ENCODE data around the gene LEMD2. TPM values are rescaled to one million over a fixed set of nuclear protein-coding genes. Genes with fewer than 3 reads are reported as not detected.
A peak's percentile ranks its signal among the peaks of the same experiment; 100 is the strongest.

Gene LEMD2
- total RNA-seq, 4 donors from 2014 or later, result 31.0 to 83.3 (median 37.6) TPM

DNA sequence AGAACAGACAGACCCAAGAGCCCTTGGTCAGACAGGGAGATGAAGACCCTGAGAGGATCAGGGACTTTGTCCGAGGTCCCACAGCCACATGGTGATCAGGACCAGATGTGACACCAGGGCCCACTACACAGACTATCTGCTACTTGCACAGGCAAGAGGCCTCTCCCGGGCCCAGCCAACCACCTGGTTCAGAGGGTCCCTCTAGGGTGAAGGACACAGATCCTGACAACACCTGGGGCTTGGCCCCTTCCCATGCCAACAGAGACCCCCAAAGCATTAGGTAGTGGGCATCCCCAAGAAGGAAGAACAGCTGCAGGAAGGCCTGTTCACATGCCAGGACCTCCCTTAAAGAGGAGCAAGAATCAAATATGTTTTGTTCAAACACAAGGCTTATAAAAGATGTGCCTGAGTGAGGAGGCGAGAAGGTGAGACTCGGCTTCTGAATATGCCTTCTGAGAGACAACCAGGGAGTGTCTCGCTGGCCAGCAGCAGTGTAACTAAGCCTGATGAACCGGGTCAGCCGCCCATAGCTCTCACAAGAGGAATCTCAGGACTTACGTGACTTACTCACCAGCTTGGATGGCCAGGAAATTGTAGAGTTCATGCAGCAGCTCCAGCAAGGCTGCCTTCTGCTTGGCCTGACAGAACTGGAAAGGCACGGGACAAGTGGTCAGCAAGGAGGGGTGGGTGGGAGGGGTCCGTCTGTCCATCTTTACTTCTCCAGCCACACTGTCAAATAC, 5.0 kb downstream of the LEMD2 start:
- peaks cover 8 to 19% of the 10 kb centered on the region in 2 donors for H3K4me1 ChIP-seq
- intact Hi-C loops (cut with DNase I; ENCODE audit: low total_unique reads), result no loop called here
- TF ChIP-seq, protein P1, sequence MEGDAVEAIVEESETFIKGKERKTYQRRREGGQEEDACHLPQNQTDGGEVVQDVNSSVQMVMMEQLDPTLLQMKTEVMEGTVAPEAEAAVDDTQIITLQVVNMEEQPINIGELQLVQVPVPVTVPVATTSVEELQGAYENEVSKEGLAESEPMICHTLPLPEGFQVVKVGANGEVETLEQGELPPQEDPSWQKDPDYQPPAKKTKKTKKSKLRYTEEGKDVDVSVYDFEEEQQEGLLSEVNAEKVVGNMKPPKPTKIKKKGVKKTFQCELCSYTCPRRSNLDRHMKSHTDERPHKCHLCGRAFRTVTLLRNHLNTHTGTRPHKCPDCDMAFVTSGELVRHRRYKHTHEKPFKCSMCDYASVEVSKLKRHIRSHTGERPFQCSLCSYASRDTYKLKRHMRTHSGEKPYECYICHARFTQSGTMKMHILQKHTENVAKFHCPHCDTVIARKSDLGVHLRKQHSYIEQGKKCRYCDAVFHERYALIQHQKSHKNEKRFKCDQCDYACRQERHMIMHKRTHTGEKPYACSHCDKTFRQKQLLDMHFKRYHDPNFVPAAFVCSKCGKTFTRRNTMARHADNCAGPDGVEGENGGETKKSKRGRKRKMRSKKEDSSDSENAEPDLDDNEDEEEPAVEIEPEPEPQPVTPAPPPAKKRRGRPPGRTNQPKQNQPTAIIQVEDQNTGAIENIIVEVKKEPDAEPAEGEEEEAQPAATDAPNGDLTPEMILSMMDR (IDR thresholded peaks at IDR 0.05), result no peak
- TF ChIP-seq POLR2A (IDR thresholded peaks at IDR 0.05), result no peak

DNA sequence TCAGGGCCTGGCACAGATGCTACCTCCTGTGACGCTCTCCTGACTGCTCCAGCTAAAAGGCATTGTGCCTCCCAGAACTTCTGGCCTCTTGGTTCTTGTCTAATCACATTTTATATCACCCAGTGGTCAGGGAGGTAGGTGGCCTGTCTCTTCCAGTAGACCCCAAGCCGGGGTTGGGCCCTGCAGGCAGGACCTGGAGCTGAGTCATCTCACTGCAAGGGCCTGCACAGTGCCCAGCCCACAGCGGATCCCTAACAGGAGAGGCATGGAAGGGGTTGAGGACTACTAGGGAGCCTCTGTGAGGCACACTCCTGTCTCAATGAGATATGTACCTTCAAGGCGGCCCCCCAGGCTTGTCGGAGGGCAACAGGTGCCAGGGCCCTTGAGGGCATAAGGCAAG, 6.4 kb downstream of the LEMD2 start:
- H3K27ac ChIP-seq, result no peak overlapping the region
- no peak for TF ChIP-seq POLR2A (IDR thresholded peaks at IDR 0.05)
- TF ChIP-seq, protein P1 (IDR thresholded peaks at IDR 0.05), result no peak
- no peak overlapping the region for H3K4me3 ChIP-seq
- no peaks in the 10 kb centered on the region for H3K27me3 ChIP-seq
- intact Hi-C loops (cut with DNase I; ENCODE audit: low total_unique reads), result no loop called here
- H3K4me1 ChIP-seq, result peaks cover 8 to 15% of the 10 kb centered on the region in 2 donors
- no peaks in the 10 kb centered on the region for H3K9me3 ChIP-seq
- DNase-seq, result no peak
- H3K36me3 ChIP-seq, result no peaks in the 10 kb centered on the region

More for the DNA sequence above, 5.0 kb downstream of the LEMD2 start:
- Histone ChIP-seq H3K27ac (no peak overlapping the region), H3K27me3 (no peaks in the 10 kb centered on the region), H3K4me3 (no peak overlapping the region), H3K36me3 (no peaks in the 10 kb centered on the region), H3K9me3 (no peaks in the 10 kb centered on the region)
- no peak for DNase-seq

DNA sequence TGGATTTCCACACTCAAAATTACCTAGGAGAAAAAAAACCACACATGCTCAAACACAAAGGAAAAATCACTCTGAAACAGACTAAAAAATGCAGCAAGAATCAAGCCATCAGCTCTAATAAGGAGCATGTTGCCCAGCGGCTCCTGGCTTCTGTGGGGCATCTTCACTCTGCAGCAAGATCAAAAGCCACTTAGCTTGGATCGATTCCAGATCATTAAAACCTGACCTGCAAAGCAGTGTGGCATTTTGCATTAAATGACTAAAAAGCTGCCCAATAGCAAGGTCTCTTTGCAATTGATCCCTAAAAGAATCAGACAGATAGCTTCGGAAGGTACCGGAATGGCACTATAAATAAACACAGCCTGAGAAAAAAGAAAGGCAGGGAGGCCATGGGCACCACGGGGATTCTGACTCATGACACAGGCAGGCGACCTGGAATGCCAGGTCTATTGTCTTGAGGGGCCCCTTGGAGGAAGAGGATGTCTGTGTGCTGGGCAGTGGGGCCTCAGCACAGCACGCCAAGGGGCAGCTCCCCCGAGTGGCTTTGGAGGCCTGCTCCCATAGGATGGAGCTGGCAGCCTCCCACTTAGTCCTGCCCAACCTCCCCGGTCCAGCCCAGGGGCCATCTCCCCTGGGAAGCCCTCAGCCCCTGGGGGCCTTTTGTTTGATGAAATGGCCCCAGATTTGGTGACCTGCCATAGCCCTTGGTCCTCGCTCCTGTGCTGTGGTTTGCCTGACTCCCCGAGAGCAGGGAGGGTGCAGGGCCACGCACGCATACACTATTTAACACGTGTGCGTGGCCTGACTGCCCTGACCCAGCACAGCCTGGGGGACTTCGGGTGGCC, 7.6 kb downstream of the LEMD2 start:
- TF ChIP-seq, protein P1 (IDR thresholded peaks at IDR 0.05), result no peak
- TF ChIP-seq POLR2A (IDR thresholded peaks at IDR 0.05), result no peak
- no peaks in the 10 kb centered on the region for H3K9me3 ChIP-seq
- intact Hi-C loops (cut with DNase I; ENCODE audit: low total_unique reads), result no loop called here
- peak overlapping the region in 1 of 2 donors; percentile 15 for H3K27ac ChIP-seq
- peaks cover 0 to 14% of the 10 kb centered on the region in 2 donors for H3K4me1 ChIP-seq
- no peak overlapping the region for H3K4me3 ChIP-seq
- DNase-seq, result no peak
- H3K36me3 ChIP-seq, result no peaks in the 10 kb centered on the region
- no peaks in the 10 kb centered on the region for H3K27me3 ChIP-seq

DNA sequence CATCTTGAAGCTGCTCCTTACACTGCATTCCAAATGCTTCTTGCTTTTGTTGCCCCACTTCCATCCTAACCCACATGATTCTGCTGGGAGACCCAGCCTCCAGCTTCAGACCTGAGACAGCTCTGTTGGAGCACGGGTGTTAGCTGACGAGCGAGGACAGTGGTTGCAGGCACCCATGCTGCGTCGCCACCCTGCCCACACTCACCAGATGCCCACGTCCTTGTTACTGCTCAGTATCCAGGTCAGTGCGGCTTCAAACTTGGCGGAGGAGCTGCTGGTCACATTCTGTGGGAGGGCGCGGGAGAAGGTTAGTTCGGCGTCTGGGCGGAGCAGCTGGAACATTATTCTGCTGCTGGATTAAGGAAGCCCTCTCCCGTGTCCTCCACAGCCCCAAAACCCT, 9.0 kb downstream of the LEMD2 start:
- intact Hi-C loops (cut with DNase I; ENCODE audit: low total_unique reads), result loop anchor here (10.0 kb wide), 1 partner anchor 375 kb away; no protein-coding TSS in a partner anchor
- TF ChIP-seq, protein P1 (IDR thresholded peaks at IDR 0.05), result no peak
- no peak for TF ChIP-seq POLR2A (IDR thresholded peaks at IDR 0.05)
- H3K27me3 ChIP-seq, result no peaks in the 10 kb centered on the region
- no peaks in the 10 kb centered on the region for H3K36me3 ChIP-seq
- H3K4me3 ChIP-seq, result no peak overlapping the region
- H3K4me1 ChIP-seq, result no peaks in the 10 kb centered on the region
- H3K27ac ChIP-seq, result no peak overlapping the region
- no peaks in the 10 kb centered on the region for H3K9me3 ChIP-seq
- DNase-seq, result no peak

DNA sequence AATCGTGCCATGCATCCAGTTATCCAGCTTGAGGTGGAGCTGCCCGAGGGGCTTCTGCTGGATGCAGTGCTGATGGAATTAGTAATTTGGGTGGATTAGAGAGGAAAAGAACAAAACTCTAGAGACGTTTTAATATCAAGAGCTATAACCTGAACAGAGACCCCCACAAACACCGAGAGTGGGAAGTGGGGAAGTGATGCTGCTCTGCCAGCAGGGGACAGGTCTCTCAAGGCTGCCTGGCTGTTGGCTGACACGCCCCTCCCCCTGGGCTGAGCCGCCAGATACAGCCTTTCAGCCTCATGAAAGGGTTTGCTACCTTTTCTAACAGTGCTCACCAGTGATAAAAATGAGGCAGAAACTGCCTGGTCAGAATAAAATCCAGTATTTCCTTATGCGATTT, 9.6 kb downstream of the LEMD2 start:
- H3K4me1 ChIP-seq, result no peaks in the 10 kb centered on the region
- TF ChIP-seq POLR2A (IDR thresholded peaks at IDR 0.05), result no peak
- TF ChIP-seq, protein P1 (IDR thresholded peaks at IDR 0.05), result no peak
- no peaks in the 10 kb centered on the region for H3K27me3 ChIP-seq
- no peak for DNase-seq
- no peak overlapping the region for H3K4me3 ChIP-seq
- H3K9me3 ChIP-seq, result no peaks in the 10 kb centered on the region
- no peak overlapping the region for H3K27ac ChIP-seq
- H3K36me3 ChIP-seq, result no peaks in the 10 kb centered on the region
- intact Hi-C loops (cut with DNase I; ENCODE audit: low total_unique reads), result loop anchor here (10.0 kb wide), 1 partner anchor 376 kb away; no protein-coding TSS in a partner anchor
